Adipose tissue (tissue), 3 donors: ENCODE results near the gene SRPX2. TPM values are rescaled to one million over a fixed set of nuclear protein-coding genes. Genes with fewer than 3 reads are reported as not detected.

Source experiments
- H3K27ac ChIP-seq: one replicate; pipeline ENCODE4 v1.5.1; 2013; ENCODE audit warnings: low read depth, low read length
- WGBS, 3 donors: extraction: QIAGEN DNeasy Blood & Tissue Kit; methylation state at CpG; one replicate each; pipeline ENCODE4 v1.1.7; 2013; 5-methylcytosine and 5-hydroxymethylcytosine counted together
- polyA plus RNA-seq, 3 donors: library from polyadenylated mRNA; stranded (reverse); fragments of 200-250 nt; gene quantifications; one replicate each; pipeline ENCODE4 v1.2.3, GENCODE V29; 2013
- donor health status: healthy with polysubstance abuse.
- donor health status: Bipolar disorder and iron deficiency.
- donor health status: healthy.

Gene SRPX2
- polyA plus RNA-seq: 10 to 100 TPM in 2 of 3 donors, 1 to 10 TPM in 1; 3.6 to 56.8 (median 38.8) TPM

- WGBS, 3 donors: 37 to 41% (median 37%) methylated on average over 11 of the region's 11 CpGs
- H3K27ac ChIP-seq: no peak within 1 kb of the TSS
These were observed at the start of gene SRPX2 for GRCh38 chrX:100643956-100644860. SRPX2 (plus strand) TSS chrX:100644199; CDS start chrX:100646323, 2,124 bp downstream.

- H3K27ac ChIP-seq: no peak overlapping the region
- WGBS, 3 donors: 35 to 76% (median 60%) methylated on average over 2 of the region's 2 CpGs
These were observed 47.4 kb upstream of the SRPX2 start for GRCh38 chrX:100596601-100597000.

- 81 to 94% (median 94%) methylated on average over 9 of the region's 9 CpGs for WGBS, 3 donors
These were observed 44.5 kb upstream of the SRPX2 start for GRCh38 chrX:100599456-100599855.

GRCh38 chrX:100600340-100600739 is 43.7 kb upstream of the SRPX2 start:
- H3K27ac ChIP-seq: no peak overlapping the region

More at GRCh38 chrX:100599456-100599855, 44.5 kb upstream of the SRPX2 start:
- no peak overlapping the region for H3K27ac ChIP-seq

- WGBS, 3 donors: 12 to 38% (median 32%) methylated on average over 1 of the region's 1 CpG
These were observed 43.2 kb upstream of the SRPX2 start for GRCh38 chrX:100600758-100601157.

GRCh38 chrX:100606753-100607152 is 37.2 kb upstream of the SRPX2 start:
- WGBS, 3 donors: 50 to 69% (median 67%) methylated on average over 1 of the region's 1 CpG

More at GRCh38 chrX:100600758-100601157, 43.2 kb upstream of the SRPX2 start:
- H3K27ac ChIP-seq: no peak overlapping the region

GRCh38 chrX:100609591-100609990 is 34.4 kb upstream of the SRPX2 start:
- H3K27ac ChIP-seq: no peak overlapping the region
- WGBS, 3 donors: 0 to 21% (median 13%) methylated on average over 1 of the region's 1 CpG

More at GRCh38 chrX:100606753-100607152, 37.2 kb upstream of the SRPX2 start:
- H3K27ac ChIP-seq: no peak overlapping the region

GRCh38 chrX:100611951-100612350 is 32.0 kb upstream of the SRPX2 start:
- WGBS, 3 donors: 72 to 75% (median 73%) methylated on average over 5 of the region's 5 CpGs
- no peak overlapping the region for H3K27ac ChIP-seq

- WGBS, 3 donors: 9 to 27% (median 18%) methylated on average over 3 of the region's 3 CpGs
- no peak overlapping the region for H3K27ac ChIP-seq
These were observed 29.0 kb upstream of the SRPX2 start for GRCh38 chrX:100615005-100615404.

GRCh38 chrX:100623001-100623400 is 21.0 kb upstream of the SRPX2 start:
- WGBS, 3 donors: 66 to 81% (median 77%) methylated on average over 4 of the region's 4 CpGs
- no peak overlapping the region for H3K27ac ChIP-seq

GRCh38 chrX:100625985-100626491 is 18.0 kb upstream of the SRPX2 start:
- 55 to 80% (median 64%) methylated on average over 5 of the region's 5 CpGs for WGBS, 3 donors
- no peak overlapping the region for H3K27ac ChIP-seq

- 58 to 87% (median 73%) methylated on average over 5 of the region's 5 CpGs for WGBS, 3 donors
- H3K27ac ChIP-seq: no peak overlapping the region
These were observed 9.0 kb upstream of the SRPX2 start for GRCh38 chrX:100635040-100635439.

- H3K27ac ChIP-seq: no peak overlapping the region
These were observed 8.0 kb upstream of the SRPX2 start for GRCh38 chrX:100635989-100636320.

GRCh38 chrX:100636321-100636991 is 7.5 kb upstream of the SRPX2 start, which contains the start of gene TSPAN6:
TSPAN6 (minus strand) TSS chrX:100636806; CDS start chrX:100636694, 112 bp downstream.
- no peak within 1 kb of the TSS for H3K27ac ChIP-seq

More at GRCh38 chrX:100635989-100636320, 8.0 kb upstream of the SRPX2 start:
- WGBS, 3 donors: 18 to 41% (median 38%) methylated on average over 5 to 8 of the region's 8 CpGs

GRCh38 chrX:100642290-100642689 is 1.7 kb upstream of the SRPX2 start:
- WGBS, 3 donors: 39 to 72% (median 51%) methylated on average over 3 of the region's 3 CpGs
- H3K27ac ChIP-seq: no peak overlapping the region

More at GRCh38 chrX:100636321-100636991, 7.5 kb upstream of the SRPX2 start, which contains the start of gene TSPAN6:
- 1 to 29% (median 8%) methylated on average over 47 to 51 of the region's 51 CpGs for WGBS, 3 donors

GRCh38 chrX:100643212-100643611 is 787 bp upstream of the SRPX2 start:
- WGBS, 3 donors: 81 to 94% (median 91%) methylated on average over 11 of the region's 11 CpGs
- H3K27ac ChIP-seq: no peak overlapping the region

- 59 to 69% (median 68%) methylated on average over 4 of the region's 4 CpGs for WGBS, 3 donors
- no peak overlapping the region for H3K27ac ChIP-seq
These were observed 1.1 kb downstream of the SRPX2 start for GRCh38 chrX:100645106-100645505.

- no peak overlapping the region for H3K27ac ChIP-seq
- 25 to 67% (median 52%) methylated on average over 1 of the region's 1 CpG for WGBS, 3 donors
These were observed 3.1 kb downstream of the SRPX2 start for GRCh38 chrX:100647095-100647494.

- H3K27ac ChIP-seq: no peak overlapping the region
These were observed 3.7 kb downstream of the SRPX2 start for GRCh38 chrX:100647739-100648138.

More at GRCh38 chrX:100647739-100648138, 3.7 kb downstream of the SRPX2 start:
- 47 to 78% (median 73%) methylated on average over 2 of the region's 2 CpGs for WGBS, 3 donors
